HL-60 (cell line): ENCODE data around the gene TBC1D17.

Experiments used
- DNase-seq, 2 experiments: peaks; one replicate each; pipeline ENCODE4 v3.0.0-alpha.2; 2010 to 2020; ENCODE audit warnings: low read depth in 1 of 2, low spot score in 1 of 2
- H3K27ac ChIP-seq: fragments of 250-450 bp; sonication (Bioruptor Pico); replicated peaks from 2 replicates; pipeline ENCODE4 v1.5.1; 2020; ENCODE audit warnings: mild to moderate bottlenecking, moderate library complexity
- H3K27me3 ChIP-seq: fragments of 250-450 bp; sonication (Bioruptor Pico); 2 replicates; pipeline ENCODE4 v1.5.1; 2021; ENCODE audit warnings: mild to moderate bottlenecking, moderate library complexity; ENCODE audit not compliant: insufficient read depth, poor library complexity, severe bottlenecking
- H3K4me3 ChIP-seq: replicated peaks from 2 replicates; pipeline ENCODE4 v1.5.1; 2011; ENCODE audit warnings: mild to moderate bottlenecking, control low read depth, low read length; ENCODE audit not compliant: insufficient read depth
- CTCF ChIP-seq: IDR thresholded peaks from one replicate; pipeline ENCODE4 v1.5.1; 2011; ENCODE audit warnings: low read length, control low read depth, inconsistent platforms; ENCODE audit not compliant: insufficient read depth
- GABPA ChIP-seq: IDR thresholded peaks from 2 replicates; pipeline ENCODE4 v1.6.1; 2012; ENCODE audit warnings: low read depth
- POLR2AphosphoS5 ChIP-seq: IDR thresholded peaks from 2 replicates; pipeline ENCODE4 v1.6.1; 2012; ENCODE audit warnings: low read depth
- REST ChIP-seq: IDR thresholded peaks from 2 replicates; pipeline ENCODE4 v1.6.1; 2012; ENCODE audit warnings: low read depth; ENCODE audit not compliant: insufficient replicate concordance
- SPI1 ChIP-seq: IDR thresholded peaks from 2 replicates; pipeline ENCODE4 v1.6.1; 2012; ENCODE audit warnings: low read depth, mild to moderate bottlenecking, borderline replicate concordance

Gene TBC1D17

GRCh38 chr19:49887665-49888509, 10.4 kb downstream of the TBC1D17 start:
- no peak for DNase-seq
- no peak overlapping the region for H3K27ac ChIP-seq
- H3K4me3 ChIP-seq, result no peak overlapping the region
- TF ChIP-seq SPI1 (no peak), CTCF (no peak), POLR2AphosphoS5 (no peak), GABPA (no peak), REST (no peak)
- no peaks in the 10 kb centered on the region for H3K27me3 ChIP-seq

GRCh38 chr19:49888510-49888824, 11.0 kb downstream of the TBC1D17 start:
- Histone ChIP-seq H3K27me3 (no peaks in the 10 kb centered on the region), H3K27ac (no peak overlapping the region), H3K4me3 (no peak overlapping the region)
- TF ChIP-seq SPI1 (no peak), CTCF (no peak), POLR2AphosphoS5 (no peak), GABPA (no peak), REST (no peak)
- DNase-seq, result no peak

GRCh38 chr19:49889038-49889686, 11.7 kb downstream of the TBC1D17 start:
- no peak for DNase-seq
- no peak overlapping the region for H3K27ac ChIP-seq
- no peak overlapping the region for H3K4me3 ChIP-seq
- TF ChIP-seq SPI1 (no peak), REST (no peak), POLR2AphosphoS5 (no peak), GABPA (no peak), CTCF (no peak)
- no peaks in the 10 kb centered on the region for H3K27me3 ChIP-seq
